Neural crest cell (in vitro differentiated cells): ENCODE measurements around the gene P2RX4. TPM values are rescaled to one million over a fixed set of nuclear protein-coding genes. Genes with fewer than 3 reads are reported as not detected.
"Not testable (repeated sequence)": the region's sequence is repeated elsewhere in the genome, so short reads cannot be mapped to it uniquely, and the experiment has no call there.

Experiments used
- DNase-seq: peaks from one replicate; pipeline ENCODE4 v3.0.0; 2021; ENCODE audit warnings: low read depth, mixed read lengths, low spot score
- H3K27ac Mint-ChIP-seq: one replicate; pipeline ENCODE4 v1.8.0; 2021; ENCODE audit warnings: mild to moderate bottlenecking, mixed read lengths; ENCODE audit not compliant: unreplicated experiment
- H3K27me3 Mint-ChIP-seq: 2 replicates; pipeline ENCODE4 v1.8.0; 2021; ENCODE audit warnings: low read depth, mild to moderate bottlenecking, mixed read lengths
- H3K36me3 Mint-ChIP-seq: 2 replicates; pipeline ENCODE4 v1.8.0; 2021; ENCODE audit warnings: low read depth, mild to moderate bottlenecking, mixed read lengths
- H3K4me1 Mint-ChIP-seq: 2 replicates; pipeline ENCODE4 v1.8.0; 2021; ENCODE audit warnings: mixed read lengths
- H3K4me3 Mint-ChIP-seq: one replicate; pipeline ENCODE4 v1.8.0; 2021; ENCODE audit warnings: mild to moderate bottlenecking, mixed read lengths
- H3K9me3 Mint-ChIP-seq: 2 replicates; pipeline ENCODE4 v1.8.0; 2021; ENCODE audit warnings: mixed read lengths
- CTCF ChIP-seq: fragments of 200-600 bp; sonication (generic); conservative IDR thresholded peaks from 2 replicates; pipeline ENCODE4 v1.5.0; 2021; ENCODE audit warnings: antibody characterized with exemption, mild to moderate bottlenecking
- long read RNA-seq: library from polyadenylated mRNA; unstranded; transcript quantifications from one replicate; pipeline ENCODE4 v2.0.0, GENCODE V29; 2020
- total RNA-seq: library from RNA; stranded (reverse); gene quantifications from 2 replicates; pipeline ENCODE4 v1.2.1, GENCODE V29; 2021

Gene P2RX4
- 7.8 and 10.8 TPM in 2 replicates for total RNA-seq
- long read RNA-seq, transcript P2RX4-202 (12 exons, 2,032 nt), result major isoform, 8 of 14 reads
- long read RNA-seq, partial matches to known transcripts, result 1 of 14 reads
- long read RNA-seq, other reads (novel, unspliced or antisense), result 5 of 14 reads

GRCh38 chr12:121209624-121210572 is at the start of gene P2RX4:
TSS of gene P2RX4 (plus strand) at chr12:121210129. CDS start at chr12:121210165, 36 bp downstream.
- Mint-ChIP-seq H3K36me3 (no peaks in the 10 kb centered on the region), H3K27me3 (peaks cover 10% of the 10 kb centered on the region), H3K4me1 (peaks cover 9% of the 10 kb centered on the region), H3K4me3 (peak within 1 kb of the TSS; percentile 88), H3K9me3 (no peaks in the 10 kb centered on the region), H3K27ac (peak within 1 kb of the TSS; percentile 41)
- TF ChIP-seq CTCF, result peak; percentile 45
- DNase-seq, result peak; percentile 63

GRCh38 chr12:121162384-121162783 is 47.5 kb upstream of the P2RX4 start:
- Mint-ChIP-seq H3K9me3 (no peaks in the 10 kb centered on the region), H3K27ac (no peak overlapping the region), H3K4me1 (peaks cover 3% of the 10 kb centered on the region), H3K27me3 (peaks cover 5% of the 10 kb centered on the region), H3K36me3 (no peaks in the 10 kb centered on the region), H3K4me3 (no peak overlapping the region)
- TF ChIP-seq CTCF, result no peak
- DNase-seq, result no peak

GRCh38 chr12:121162985-121163384 is 46.9 kb upstream of the P2RX4 start:
- Mint-ChIP-seq H3K4me1 (peaks cover 4% of the 10 kb centered on the region), H3K27me3 (peaks cover 2% of the 10 kb centered on the region), H3K36me3 (no peaks in the 10 kb centered on the region), H3K27ac (no peak overlapping the region), H3K9me3 (no peaks in the 10 kb centered on the region), H3K4me3 (no peak overlapping the region)
- no peak for TF ChIP-seq CTCF
- DNase-seq, result no peak

GRCh38 chr12:121164839-121165238 is 45.1 kb upstream of the P2RX4 start:
- not testable (repeated sequence) for DNase-seq, H3K27me3 Mint-ChIP-seq, H3K4me1 Mint-ChIP-seq, H3K4me3 Mint-ChIP-seq, H3K36me3 Mint-ChIP-seq, H3K27ac Mint-ChIP-seq, H3K9me3 Mint-ChIP-seq

- Mint-ChIP-seq H3K4me3 (no peak overlapping the region), H3K36me3 (no peaks in the 10 kb centered on the region)
- no peak for DNase-seq
Observed at GRCh38 chr12:121165316-121165715, 44.6 kb upstream of the P2RX4 start.

More at GRCh38 chr12:121165316-121165715, 44.6 kb upstream of the P2RX4 start:
- Mint-ChIP-seq H3K9me3 (no peaks in the 10 kb centered on the region), H3K4me1 (peaks cover 4% of the 10 kb centered on the region), H3K27ac (no peak overlapping the region), H3K27me3 (no peaks in the 10 kb centered on the region)
- no peak for TF ChIP-seq CTCF
